GM10248 (cell line): ENCODE measurements around the gene PLCD4.

ENCODE experiments used
- CTCF ChIA-PET: fragments of 300-600 bp; sonication (Branson Sonifier 250); formaldehyde crosslinking; extraction: SDS; loops from one replicate; lab custom pipeline; 2021; ENCODE audit warnings: antibody characterized with exemption; lab: Yijun Ruan, JAX
- POLR2A ChIA-PET: fragments of 350-650 bp; sonication (Branson Sonifier 250); formaldehyde crosslinking; extraction: SDS; loops from one replicate; lab custom pipeline; 2020; ENCODE audit warnings: antibody characterized with exemption; lab: Yijun Ruan, JAX
- DNase-seq: peaks from one replicate; pipeline ENCODE4 v3.0.0; 2012; ENCODE audit errors: extremely low spot score
- CTCF ChIP-seq: IDR thresholded peaks from 2 replicates; pipeline ENCODE4 v1.5.1; 2012; ENCODE audit warnings: mild to moderate bottlenecking, low read depth; ENCODE audit errors: extremely low read depth, missing control alignments, control extremely low read depth

The PLCD4 gene

GRCh38 chr2:218644721-218645120 lies 37.0 kb downstream of the PLCD4 start:
- DNase-seq: no peak
- POLR2A ChIA-PET: no interaction called here
- CTCF ChIA-PET: interaction anchor here (8.0 kb wide), 1 partner anchor 15 kb away, joined by 70 read pairs; the partner anchor contains the start of genes BCS1L and ZNF142
- no peak for TF ChIP-seq CTCF

- CTCF ChIA-PET: interaction anchor here (1.9 to 8.0 kb wide), 4 partner anchors 14 to 207 kb away, joined by 5 to 70 read pairs (median 20); partner anchors contain the start of genes BCS1L and ZNF142
- no peak for DNase-seq
- POLR2A ChIA-PET: no interaction called here
- no peak for TF ChIP-seq CTCF
Measured at GRCh38 chr2:218645126-218645525, 37.4 kb downstream of the PLCD4 start.

DNA sequence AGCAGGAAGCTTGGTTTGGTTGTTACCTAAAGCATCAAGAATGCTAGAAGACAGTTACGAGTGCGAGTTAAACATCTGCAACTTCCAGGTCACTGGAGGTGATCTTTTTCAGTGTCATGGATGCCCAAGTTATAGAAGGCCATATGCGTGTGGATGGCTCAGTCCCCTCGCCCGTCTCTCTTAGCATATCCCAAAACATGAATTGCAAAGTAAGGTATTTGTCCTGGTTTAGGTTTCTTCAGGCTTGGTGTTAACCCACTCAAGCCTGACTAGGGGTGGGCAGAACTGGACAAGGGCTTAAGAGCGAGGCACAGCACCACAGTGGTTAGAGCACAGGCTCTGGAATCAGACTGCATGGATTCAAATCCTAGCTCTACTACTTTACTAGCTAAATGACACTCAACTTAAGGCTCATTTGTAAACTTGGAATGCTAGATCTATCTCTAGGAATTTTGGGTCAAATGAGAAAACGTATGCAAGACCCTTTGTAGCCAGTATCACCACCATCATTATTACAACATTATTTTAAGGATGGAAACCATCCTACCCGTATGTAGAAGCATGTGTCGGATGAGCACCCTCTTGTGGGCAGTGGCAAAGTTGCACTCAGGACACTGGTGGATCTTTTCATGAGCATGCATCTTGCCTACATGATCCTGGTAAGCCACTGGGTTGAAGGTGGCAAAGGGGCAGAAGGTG lies 40.5 kb downstream of the PLCD4 start:
- ChIA-PET POLR2A (interaction anchor here (1.1 kb wide), 1 partner anchor 12 kb away, joined by 3 read pairs; no protein-coding TSS in a partner anchor), CTCF (interaction anchor here (0.9 to 8.0 kb wide), 22 partner anchors 8 to 376 kb away, joined by 3 to 70 read pairs (median 4); partner anchors contain the start of genes BCS1L, PLCD4 and ZNF142)
- TF ChIP-seq CTCF: peak; percentile 79
- DNase-seq: peak; percentile 69

GRCh38 chr2:218648787-218649100 lies 41.0 kb downstream of the PLCD4 start:
- TF ChIP-seq CTCF: peak; percentile 7
- POLR2A ChIA-PET: interaction anchor here (1.1 kb wide), 1 partner anchor 12 kb away, joined by 3 read pairs; no protein-coding TSS in a partner anchor
- no peak for DNase-seq
- CTCF ChIA-PET: interaction anchor here (0.9 to 8.0 kb wide), 18 partner anchors 9 to 361 kb away, joined by 3 to 70 read pairs (median 4); partner anchors contain the start of genes BCS1L, PLCD4 and ZNF142

DNA sequence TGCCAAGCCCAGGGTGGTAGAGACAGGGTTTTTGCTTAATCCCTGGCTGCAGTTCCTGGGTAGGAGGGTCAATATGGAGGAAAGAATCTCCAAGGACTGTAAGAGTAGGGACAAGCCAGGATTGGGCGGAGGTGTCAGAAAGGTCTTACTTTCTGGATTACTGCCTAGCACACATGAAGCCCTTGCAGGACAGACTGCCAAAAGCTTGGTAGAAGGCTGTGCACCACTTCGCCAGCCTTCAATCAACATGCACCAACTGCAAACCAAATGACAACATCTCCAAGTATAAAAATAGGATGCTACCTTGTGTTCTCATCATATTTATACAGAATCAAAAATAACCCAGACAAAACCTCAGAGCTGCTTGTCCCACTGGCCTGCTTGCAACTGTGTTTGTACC lies 48.1 kb downstream of the PLCD4 start:
- DNase-seq: no peak
- no peak for TF ChIP-seq CTCF
- ChIA-PET CTCF (interaction anchor here (1.4 to 2.8 kb wide), 2 partner anchors 17 to 192 kb away, joined by 3 to 14 read pairs; no protein-coding TSS in a partner anchor), POLR2A (interaction anchor here (0.5 kb wide), 1 partner anchor 12 kb away, joined by 4 read pairs; no protein-coding TSS in a partner anchor)

- POLR2A ChIA-PET: interaction anchor here (0.7 to 1.4 kb wide), 2 partner anchors 13 to 57 kb away, joined by 4 read pairs; partner anchors contain the start of genes RNF25 and STK36
- peak; percentile 75 for DNase-seq
Measured at GRCh38 chr2:218658671-218659257, 51.1 kb downstream of the PLCD4 start.

More at GRCh38 chr2:218658671-218659257, 51.1 kb downstream of the PLCD4 start:
- CTCF ChIA-PET: interaction anchor here (1.0 to 5.8 kb wide), 17 partner anchors 10 to 636 kb away, joined by 3 to 70 read pairs (median 4); partner anchors contain the start of genes AAMP, PNKD, RNF25 and STK36
- TF ChIP-seq CTCF: peak; percentile 78
